A549 (cell line): ENCODE results near the gene DEPDC5. TPM values are rescaled to one million over a fixed set of nuclear protein-coding genes. Genes with fewer than 3 reads are reported as not detected.

Source experiments
- ATAC-seq, 2 experiments: fragments of 200-7000 bp in 1 of 2; fragments of >200 bp in 1 of 2; cut with Nextera tagmentation in 1 of 2; cut with Tn5 transposase in 1 of 2; 3 replicates each; pipeline versions ENCODE4 v1.8.0 to v1.9.1; 2018 to 2020; ENCODE audit warnings: mild to moderate bottlenecking in 1 of 2, moderate library complexity in 1 of 2
- CTCF ChIA-PET: fragments of 300-600 bp; sonication (Branson Sonifier 250); formaldehyde crosslinking; extraction: SDS; loops from one replicate; lab custom pipeline; 2021; ENCODE audit warnings: antibody characterized with exemption, inconsistent platforms; lab: Yijun Ruan, JAX
- POLR2A ChIA-PET: fragments of 350-600 bp; formaldehyde crosslinking; extraction: SDS; loops from one replicate; lab custom pipeline; 2021; ENCODE audit warnings: antibody characterized with exemption, inconsistent platforms; lab: Yijun Ruan, JAX
- DNase-seq, 2 experiments: peaks; one replicate each; pipeline versions ENCODE4 v3.0.0 to v3.0.0-alpha.2; 2011 to 2016; ENCODE audit warnings: low read depth in 1 of 2, low spot score in 1 of 2
- FAIRE-seq: peaks from 2 replicates; lab custom pipeline; 2011; peaks lifted over from hg19 to GRCh38; lab: Jason Lieb, UNC
- H3K27ac ChIP-seq, 2 experiments: fragments of >200 bp; sonication (Bioruptor Twin); formaldehyde crosslinking; 3 replicates each; pipeline ENCODE4 v1.5.1; 2016 to 2017
- H3K4me1 ChIP-seq: fragments of >200 bp; sonication (Bioruptor Twin); formaldehyde crosslinking; 3 replicates; pipeline ENCODE4 v1.6.1; 2016
- H3K4me2 ChIP-seq: fragments of >200 bp; sonication (Bioruptor Twin); formaldehyde crosslinking; 3 replicates; pipeline ENCODE4 v1.6.1; 2016
- H3K4me3 ChIP-seq: fragments of >200 bp; sonication (Bioruptor Twin); formaldehyde crosslinking; 3 replicates; pipeline ENCODE4 v1.5.1; 2016
- H3K9me3 ChIP-seq: fragments of >200 bp; sonication (Bioruptor Twin); formaldehyde crosslinking; 3 replicates; pipeline ENCODE4 v1.6.1; 2016
- EHF ChIP-seq: fragments of 250-450 bp; sonication (Bioruptor Pico); IDR thresholded peaks from 2 replicates; pipeline ENCODE4 v1.5.0; 2020; ENCODE audit warnings: mild to moderate bottlenecking
- EHMT2 ChIP-seq: fragments of 200-600 bp; sonication (generic); IDR thresholded peaks from 2 replicates; pipeline ENCODE4 v1.6.1; 2016; ENCODE audit warnings: antibody characterized with exemption, low read depth, mild to moderate bottlenecking, moderate library complexity
- ESRRA ChIP-seq: fragments of 150-350 bp; IDR thresholded peaks from 2 replicates; pipeline ENCODE4 v1.6.1; 2014; ENCODE audit warnings: mild to moderate bottlenecking, low read length, borderline replicate concordance
- FOSL2 ChIP-seq, 2 experiments: fragments of 450-650 bp in 1 of 2; fragments of >200 bp in 1 of 2; sonication (Bioruptor Twin) in 1 of 2; formaldehyde crosslinking; IDR thresholded peaks; 2 replicates each; pipeline versions ENCODE4 v1.5.0 to v1.6.1; 2016 to 2020; ENCODE audit warnings: mild to moderate bottlenecking in 1 of 2, moderate library complexity in 1 of 2
- GATA3 ChIP-seq: IDR thresholded peaks from 2 replicates; pipeline ENCODE4 v1.6.1; 2012; ENCODE audit warnings: borderline replicate concordance
- HOXA7 ChIP-seq: fragments of 250-450 bp; sonication (Bioruptor Pico); IDR thresholded peaks from 2 replicates; pipeline ENCODE4 v1.5.0; 2020; ENCODE audit warnings: mild to moderate bottlenecking, moderate library complexity
- HOXB5 ChIP-seq: fragments of 250-450 bp; sonication (Bioruptor Pico); IDR thresholded peaks from 2 replicates; pipeline ENCODE4 v1.5.0; 2020; ENCODE audit warnings: mild to moderate bottlenecking, moderate library complexity
- JUN ChIP-seq, 2 experiments: fragments of >200 bp; sonication (Bioruptor Twin); formaldehyde crosslinking; IDR thresholded peaks; 2 replicates in 1 of 2; 3 replicates in 1 of 2; pipeline ENCODE4 v1.6.1; 2016 to 2017
- KDM1A ChIP-seq: fragments of 200-600 bp; sonication (generic); IDR thresholded peaks from 2 replicates; pipeline ENCODE4 v1.6.1; 2016; ENCODE audit warnings: low read depth, mild to moderate bottlenecking
- KDM5A ChIP-seq: fragments of 200-600 bp; sonication (generic); IDR thresholded peaks from 2 replicates; pipeline ENCODE4 v1.6.1; 2016; ENCODE audit warnings: antibody characterized with exemption, mild to moderate bottlenecking
- MAFK ChIP-seq: fragments of 450-650 bp; IDR thresholded peaks from 2 replicates; pipeline ENCODE4 v1.6.1; 2014; ENCODE audit not compliant: partially characterized antibody
- MAZ ChIP-seq: fragments of 150-350 bp; IDR thresholded peaks from 2 replicates; pipeline ENCODE4 v1.6.1; 2014; ENCODE audit warnings: antibody characterized with exemption, low read depth, low read length, borderline replicate concordance
- MYC ChIP-seq: IDR thresholded peaks from 2 replicates; pipeline ENCODE4 v1.6.1; 2012; ENCODE audit warnings: mild to moderate bottlenecking, inconsistent platforms, low read length, improper control_type of control experiment, borderline replicate concordance
- NR3C1 ChIP-seq: fragments of >200 bp; sonication (Bioruptor Twin); formaldehyde crosslinking; IDR thresholded peaks from 3 replicates; pipeline ENCODE4 v1.6.1; 2017
- PHF8 ChIP-seq: fragments of 200-600 bp; sonication (generic); IDR thresholded peaks from 2 replicates; pipeline ENCODE4 v1.6.1; 2016; ENCODE audit warnings: low read depth, mild to moderate bottlenecking, antibody characterized with exemption, moderate library complexity, borderline replicate concordance
- POLR2A ChIP-seq: IDR thresholded peaks from 2 replicates; pipeline ENCODE4 v1.6.1; 2012; ENCODE audit warnings: mild to moderate bottlenecking, low read length
- POLR2AphosphoS2 ChIP-seq: conservative IDR thresholded peaks from 2 replicates; pipeline ENCODE4 v1.6.1; 2012; ENCODE audit warnings: low read length, improper control_type of control experiment, inconsistent platforms
- RARB ChIP-seq: fragments of 250-450 bp; sonication (Bioruptor Pico); IDR thresholded peaks from 2 replicates; pipeline ENCODE4 v1.8.0; 2021; ENCODE audit warnings: mild to moderate bottlenecking, moderate library complexity
- RCOR1 ChIP-seq: fragments of 150-350 bp; IDR thresholded peaks from 2 replicates; pipeline ENCODE4 v1.6.1; 2014; ENCODE audit warnings: antibody characterized with exemption, low read length, low read depth
- SMC3 ChIP-seq: fragments of >200 bp; sonication (Bioruptor Twin); formaldehyde crosslinking; IDR thresholded peaks from 3 replicates; pipeline ENCODE4 v1.6.1; 2018; ENCODE audit warnings: inconsistent platforms
- TP53 ChIP-seq: fragments of 250-450 bp; sonication (Bioruptor Pico); IDR thresholded peaks from 2 replicates; pipeline ENCODE4 v1.5.0; 2021; ENCODE audit warnings: mild to moderate bottlenecking, moderate library complexity
- WGBS: methylation state at CpG from one replicate; pipeline ENCODE4 v1.1.6; 2017; ENCODE audit errors: missing lambda C conversion rate; 5-methylcytosine and 5-hydroxymethylcytosine counted together
- polyA plus RNA-seq, 4 experiments: library from polyadenylated mRNA; depleted of rRNA in 3 of 4; stranded (reverse); fragments of >200 nt; fragmentation: RNase III in 1 of 4; extraction: RNeasy Plus Mini Kit Qiagen cat#74134 plus additional on column Dnase treatment in 1 of 4; gene quantifications; 2 replicates in 3 of 4; 3 replicates in 1 of 4; pipeline ENCODE4 v1.2.3, GENCODE V29; 2011 to 2017
- TF ChIP-seq, protein P1 (sequence below): IDR thresholded peaks from 2 replicates; pipeline ENCODE4 v1.6.1; 2012
- TF ChIP-seq, protein P2 (sequence below): IDR thresholded peaks from 2 replicates; pipeline ENCODE4 v1.6.1; 2012; ENCODE audit warnings: low read depth, borderline replicate concordance
- TF ChIP-seq, protein P3 (sequence below): fragments of 250-450 bp; sonication (Bioruptor Pico); IDR thresholded peaks from 2 replicates; pipeline ENCODE4 v1.5.0; 2021; ENCODE audit warnings: mild to moderate bottlenecking, moderate library complexity, borderline replicate concordance
- TF ChIP-seq, protein P4 (sequence below): fragments of 450-650 bp; IDR thresholded peaks from 2 replicates; pipeline ENCODE4 v1.6.1; 2014; ENCODE audit warnings: antibody characterized with exemption
- TF ChIP-seq, protein P5 (sequence below): fragments of >200 bp; sonication (Bioruptor Twin); formaldehyde crosslinking; IDR thresholded peaks from 3 replicates; pipeline ENCODE4 v1.6.1; 2016
- TF ChIP-seq, protein P6 (sequence below): IDR thresholded peaks from 2 replicates; pipeline ENCODE4 v1.6.1; 2012

The DEPDC5 gene
- polyA plus RNA-seq, 2 of the 4 experiments (the other 2 are of a cell fraction): 4.4 to 10.1 TPM

DNA sequence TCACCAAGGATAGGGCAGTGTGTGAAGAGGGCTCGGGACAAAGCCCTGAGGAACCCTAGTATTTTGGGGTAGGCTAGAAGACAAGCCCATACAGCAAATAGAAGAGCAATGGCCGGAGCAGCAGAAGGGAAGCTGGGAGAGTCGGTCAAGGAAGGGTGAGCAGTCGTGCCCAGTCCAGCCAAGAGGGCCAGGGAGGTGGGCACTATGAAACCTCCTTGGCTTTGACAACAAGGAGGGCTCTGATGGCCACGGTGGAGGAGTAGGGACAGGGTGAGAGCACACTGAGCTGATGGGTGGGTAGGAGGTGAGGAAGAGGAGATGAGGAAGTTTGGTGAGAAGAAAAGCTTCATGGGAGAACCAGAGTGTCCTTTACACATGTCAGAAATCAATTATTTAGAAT, 188.3 kb downstream of the DEPDC5 start (continued):
- TF ChIP-seq HOXB5 (CRISPR knock-in tag): no peak
- no peak for TF ChIP-seq EHMT2

DNA sequence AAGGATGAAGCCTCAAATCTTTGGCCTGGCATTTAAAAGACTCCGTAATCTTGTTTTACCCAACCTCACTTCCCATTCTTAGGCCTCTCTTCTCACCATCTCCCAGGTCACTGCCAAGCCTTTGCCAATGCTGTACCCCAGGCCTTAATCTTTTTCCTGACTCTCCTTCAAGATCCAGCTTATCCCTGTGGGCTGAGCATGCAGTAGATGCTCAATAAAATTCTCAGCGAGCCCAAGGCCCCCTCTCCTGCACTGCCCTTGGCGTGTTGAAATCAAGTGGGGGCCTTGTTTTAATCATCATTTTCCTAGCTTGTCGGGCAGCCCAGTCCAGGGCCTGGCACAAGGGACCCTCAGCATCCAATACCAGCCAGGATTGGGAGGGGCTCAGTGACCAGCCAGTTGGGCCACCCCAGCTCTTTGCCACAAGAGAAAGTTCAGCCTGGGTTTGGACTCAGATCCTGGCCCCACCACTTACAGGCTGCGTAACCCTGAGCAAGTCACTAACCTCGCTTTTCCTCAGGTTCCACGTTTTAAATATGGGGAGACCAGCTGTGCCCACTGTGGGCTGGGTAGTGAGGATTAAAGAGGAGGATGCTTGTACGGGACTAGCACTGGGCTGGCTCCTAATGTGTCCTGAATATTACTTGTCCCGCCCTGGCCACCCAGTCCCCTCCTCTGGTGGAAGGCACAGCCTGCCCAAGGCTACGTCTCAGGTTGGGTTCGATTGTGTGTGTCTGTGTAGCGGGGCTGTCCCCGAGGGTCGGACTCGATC, 189.6 kb downstream of the DEPDC5 start:
- TF ChIP-seq, protein P1, sequence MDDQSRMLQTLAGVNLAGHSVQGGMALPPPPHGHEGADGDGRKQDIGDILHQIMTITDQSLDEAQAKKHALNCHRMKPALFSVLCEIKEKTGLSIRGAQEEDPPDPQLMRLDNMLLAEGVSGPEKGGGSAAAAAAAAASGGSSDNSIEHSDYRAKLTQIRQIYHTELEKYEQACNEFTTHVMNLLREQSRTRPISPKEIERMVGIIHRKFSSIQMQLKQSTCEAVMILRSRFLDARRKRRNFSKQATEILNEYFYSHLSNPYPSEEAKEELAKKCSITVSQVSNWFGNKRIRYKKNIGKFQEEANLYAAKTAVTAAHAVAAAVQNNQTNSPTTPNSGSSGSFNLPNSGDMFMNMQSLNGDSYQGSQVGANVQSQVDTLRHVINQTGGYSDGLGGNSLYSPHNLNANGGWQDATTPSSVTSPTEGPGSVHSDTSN: no peak
- TF ChIP-seq POLR2AphosphoS2: no peak
- no peak for TF ChIP-seq RARB (CRISPR knock-in tag)
- no peak for TF ChIP-seq MAZ
- TF ChIP-seq HOXB5 (CRISPR knock-in tag): no peak
- TF ChIP-seq HOXA7 (CRISPR knock-in tag): no peak
- TF ChIP-seq KDM5A: no peak
- no peak for TF ChIP-seq EHF (CRISPR knock-in tag)
- TF ChIP-seq TP53 (CRISPR knock-in tag): no peak
- TF ChIP-seq NR3C1: no peak
- no peak for TF ChIP-seq RCOR1
- TF ChIP-seq PHF8: no peak
- TF ChIP-seq, protein P2, sequence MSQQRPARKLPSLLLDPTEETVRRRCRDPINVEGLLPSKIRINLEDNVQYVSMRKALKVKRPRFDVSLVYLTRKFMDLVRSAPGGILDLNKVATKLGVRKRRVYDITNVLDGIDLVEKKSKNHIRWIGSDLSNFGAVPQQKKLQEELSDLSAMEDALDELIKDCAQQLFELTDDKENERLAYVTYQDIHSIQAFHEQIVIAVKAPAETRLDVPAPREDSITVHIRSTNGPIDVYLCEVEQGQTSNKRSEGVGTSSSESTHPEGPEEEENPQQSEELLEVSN: no peak
- TF ChIP-seq KDM1A: no peak
- TF ChIP-seq ESRRA: no peak
- TF ChIP-seq, protein P3, sequence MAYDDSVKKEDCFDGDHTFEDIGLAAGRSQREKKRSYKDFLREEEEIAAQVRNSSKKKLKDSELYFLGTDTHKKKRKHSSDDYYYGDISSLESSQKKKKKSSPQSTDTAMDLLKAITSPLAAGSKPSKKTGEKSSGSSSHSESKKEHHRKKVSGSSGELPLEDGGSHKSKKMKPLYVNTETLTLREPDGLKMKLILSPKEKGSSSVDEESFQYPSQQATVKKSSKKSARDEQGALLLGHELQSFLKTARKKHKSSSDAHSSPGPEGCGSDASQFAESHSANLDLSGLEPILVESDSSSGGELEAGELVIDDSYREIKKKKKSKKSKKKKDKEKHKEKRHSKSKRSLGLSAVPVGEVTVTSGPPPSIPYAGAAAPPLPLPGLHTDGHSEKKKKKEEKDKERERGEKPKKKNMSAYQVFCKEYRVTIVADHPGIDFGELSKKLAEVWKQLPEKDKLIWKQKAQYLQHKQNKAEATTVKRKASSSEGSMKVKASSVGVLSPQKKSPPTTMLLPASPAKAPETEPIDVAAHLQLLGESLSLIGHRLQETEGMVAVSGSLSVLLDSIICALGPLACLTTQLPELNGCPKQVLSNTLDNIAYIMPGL (CRISPR knock-in tag): no peak
- no peak for TF ChIP-seq FOSL2 (IDR thresholded peaks at IDR 0.05)
- TF ChIP-seq FOSL2 (CRISPR knock-in tag; IDR thresholded peaks at IDR 0.05): no peak
- Histone ChIP-seq H3K27ac (peak overlapping the region; percentile 100), H3K4me3 (peak overlapping the region; percentile 96), H3K4me2 (peak overlapping the region; percentile 79), H3K4me1 (peaks cover 26% of the 10 kb centered on the region), H3K9me3 (no peaks in the 10 kb centered on the region)
- DNase-seq (no peak), FAIRE-seq (no peak), ATAC-seq (no peak; a peak in 1 of 6 replicates)
- ChIA-PET POLR2A (no interaction called here), CTCF (no interaction called here)
- WGBS: 74% methylated on average over 8 of the region's 15 CpGs

DNA sequence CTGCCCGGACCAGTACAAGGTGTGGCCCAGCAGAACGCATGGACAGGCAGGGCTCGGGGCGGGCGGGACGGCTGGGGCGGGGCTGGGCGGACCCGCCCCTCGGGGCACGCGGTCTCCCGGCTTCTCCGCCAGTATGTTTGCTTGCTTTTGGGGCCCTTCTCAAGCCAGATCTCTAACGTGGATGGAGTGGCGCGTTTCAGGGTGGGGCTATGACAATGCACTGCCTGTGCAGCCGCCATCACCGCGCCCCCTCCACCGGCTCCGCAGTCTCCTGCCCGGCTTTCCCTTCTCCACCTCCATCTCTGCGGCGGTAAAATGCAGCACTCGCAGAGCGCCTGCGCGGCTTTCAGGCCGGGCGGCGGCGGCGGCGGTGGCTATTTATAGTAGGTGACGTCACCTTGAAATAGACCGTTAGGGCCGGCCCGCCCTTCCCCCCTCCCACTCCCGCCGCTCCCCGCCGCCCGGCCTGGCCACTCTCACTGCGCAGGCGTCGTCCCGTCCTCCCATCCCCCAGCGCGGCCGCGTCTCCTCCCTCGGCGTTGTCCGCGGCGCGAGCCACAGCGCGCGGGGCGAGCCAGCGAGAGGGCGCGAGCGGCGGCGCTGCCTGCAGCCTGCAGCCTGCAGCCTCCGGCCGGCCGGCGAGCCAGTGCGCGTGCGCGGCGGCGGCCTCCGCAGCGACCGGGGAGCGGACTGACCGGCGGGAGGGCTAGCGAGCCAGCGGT, 190.3 kb downstream of the DEPDC5 start, which contains the start of gene YWHAH:
Gene YWHAH (plus strand): TSS at position 558 of the 722 bp plus-strand sequence. CDS start 199 bp downstream, outside the sequence.
- CTCF ChIA-PET: no interaction called here
- H3K9me3 ChIP-seq: no peaks in the 10 kb centered on the region
- peak; percentile 85 to 91 for ATAC-seq
- no peak for TF ChIP-seq MAFK
- no peak for TF ChIP-seq FOSL2 (IDR thresholded peaks at IDR 0.05)
- TF ChIP-seq FOSL2 (CRISPR knock-in tag; IDR thresholded peaks at IDR 0.05): peak; percentile 49; the same call in 1 of the 2 replicates
- TF ChIP-seq HOXB5 (CRISPR knock-in tag): no peak
- peak; percentile 69; the same call in 1 of the 2 replicates for TF ChIP-seq MYC
- TF ChIP-seq, protein P2: peak; percentile 67; the same call in 1 of the 2 replicates
- TF ChIP-seq JUN (IDR thresholded peaks at IDR 0.05): peak; percentile 66 to 91; a peak in 4 of 5 replicates
- TF ChIP-seq POLR2A: peak; percentile 95
- no peak for TF ChIP-seq SMC3
- no peak for TF ChIP-seq GATA3
- TF ChIP-seq, protein P4, sequence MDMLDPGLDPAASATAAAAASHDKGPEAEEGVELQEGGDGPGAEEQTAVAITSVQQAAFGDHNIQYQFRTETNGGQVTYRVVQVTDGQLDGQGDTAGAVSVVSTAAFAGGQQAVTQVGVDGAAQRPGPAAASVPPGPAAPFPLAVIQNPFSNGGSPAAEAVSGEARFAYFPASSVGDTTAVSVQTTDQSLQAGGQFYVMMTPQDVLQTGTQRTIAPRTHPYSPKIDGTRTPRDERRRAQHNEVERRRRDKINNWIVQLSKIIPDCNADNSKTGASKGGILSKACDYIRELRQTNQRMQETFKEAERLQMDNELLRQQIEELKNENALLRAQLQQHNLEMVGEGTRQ: 0 out of 2 replicates have a peak, but pooled peaks have one; percentile 3
- TF ChIP-seq, protein P5, sequence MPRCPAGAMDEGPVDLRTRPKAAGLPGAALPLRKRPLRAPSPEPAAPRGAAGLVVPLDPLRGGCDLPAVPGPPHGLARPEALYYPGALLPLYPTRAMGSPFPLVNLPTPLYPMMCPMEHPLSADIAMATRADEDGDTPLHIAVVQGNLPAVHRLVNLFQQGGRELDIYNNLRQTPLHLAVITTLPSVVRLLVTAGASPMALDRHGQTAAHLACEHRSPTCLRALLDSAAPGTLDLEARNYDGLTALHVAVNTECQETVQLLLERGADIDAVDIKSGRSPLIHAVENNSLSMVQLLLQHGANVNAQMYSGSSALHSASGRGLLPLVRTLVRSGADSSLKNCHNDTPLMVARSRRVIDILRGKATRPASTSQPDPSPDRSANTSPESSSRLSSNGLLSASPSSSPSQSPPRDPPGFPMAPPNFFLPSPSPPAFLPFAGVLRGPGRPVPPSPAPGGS: peak; percentile 84; the same call in 2 of the 3 replicates
- TF ChIP-seq, protein P6, sequence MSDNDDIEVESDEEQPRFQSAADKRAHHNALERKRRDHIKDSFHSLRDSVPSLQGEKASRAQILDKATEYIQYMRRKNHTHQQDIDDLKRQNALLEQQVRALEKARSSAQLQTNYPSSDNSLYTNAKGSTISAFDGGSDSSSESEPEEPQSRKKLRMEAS: peak; percentile 85
- H3K4me2 ChIP-seq: peak within 1 kb of the TSS; percentile 93
- 0% methylated on average over 4 of the region's 86 CpGs for WGBS
- no peak for FAIRE-seq
- peaks cover 26% of the 10 kb centered on the region for H3K4me1 ChIP-seq
- POLR2A ChIA-PET: no interaction called here
- H3K4me3 ChIP-seq: peak within 1 kb of the TSS; percentile 96
- DNase-seq: peak; percentile 83 to 92
- H3K27ac ChIP-seq: peak within 1 kb of the TSS; percentile 100
